ENCODE data around the gene NSG2. TPM values are rescaled to one million over a fixed set of nuclear protein-coding genes. Genes with fewer than 3 reads are reported as not detected.

The NSG2 gene
- total RNA-seq, 4 donors from 2014 or later, result 2.3 TPM; not detected in 3

DNA sequence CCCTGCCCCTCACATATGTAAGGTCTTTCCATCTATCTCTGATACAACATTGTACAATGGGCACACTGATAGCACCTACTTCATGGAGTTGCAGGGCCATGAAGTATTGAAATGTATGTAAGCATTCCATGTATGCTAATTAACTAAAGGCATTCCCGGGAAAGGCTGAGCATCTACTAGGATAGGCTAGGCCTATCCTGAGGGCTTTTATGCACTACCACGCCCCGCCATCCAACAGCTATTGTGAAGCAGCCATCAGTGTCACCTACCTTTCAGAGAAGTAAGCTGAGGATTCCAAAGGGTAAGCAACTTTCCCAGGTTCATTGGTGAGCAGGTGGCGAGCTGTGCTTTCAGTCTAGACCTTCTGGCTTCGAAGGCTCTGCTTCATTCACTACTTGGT lies 47.6 kb downstream of the NSG2 start:
- DNase-seq, result no peak
- intact Hi-C loops (cut with DNase I; ENCODE audit: low total_unique reads), result no loop called here
- Histone ChIP-seq H3K4me3 (no peak overlapping the region), H3K4me1 (no peaks in the 10 kb centered on the region), H3K9me3 (no peaks in the 10 kb centered on the region), H3K27me3 (no peaks in the 10 kb centered on the region), H3K27ac (no peak overlapping the region), H3K36me3 (no peaks in the 10 kb centered on the region)
- no peak for TF ChIP-seq POLR2A (IDR thresholded peaks at IDR 0.05)
- TF ChIP-seq, protein P1, sequence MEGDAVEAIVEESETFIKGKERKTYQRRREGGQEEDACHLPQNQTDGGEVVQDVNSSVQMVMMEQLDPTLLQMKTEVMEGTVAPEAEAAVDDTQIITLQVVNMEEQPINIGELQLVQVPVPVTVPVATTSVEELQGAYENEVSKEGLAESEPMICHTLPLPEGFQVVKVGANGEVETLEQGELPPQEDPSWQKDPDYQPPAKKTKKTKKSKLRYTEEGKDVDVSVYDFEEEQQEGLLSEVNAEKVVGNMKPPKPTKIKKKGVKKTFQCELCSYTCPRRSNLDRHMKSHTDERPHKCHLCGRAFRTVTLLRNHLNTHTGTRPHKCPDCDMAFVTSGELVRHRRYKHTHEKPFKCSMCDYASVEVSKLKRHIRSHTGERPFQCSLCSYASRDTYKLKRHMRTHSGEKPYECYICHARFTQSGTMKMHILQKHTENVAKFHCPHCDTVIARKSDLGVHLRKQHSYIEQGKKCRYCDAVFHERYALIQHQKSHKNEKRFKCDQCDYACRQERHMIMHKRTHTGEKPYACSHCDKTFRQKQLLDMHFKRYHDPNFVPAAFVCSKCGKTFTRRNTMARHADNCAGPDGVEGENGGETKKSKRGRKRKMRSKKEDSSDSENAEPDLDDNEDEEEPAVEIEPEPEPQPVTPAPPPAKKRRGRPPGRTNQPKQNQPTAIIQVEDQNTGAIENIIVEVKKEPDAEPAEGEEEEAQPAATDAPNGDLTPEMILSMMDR (IDR thresholded peaks at IDR 0.05), result no peak

DNA sequence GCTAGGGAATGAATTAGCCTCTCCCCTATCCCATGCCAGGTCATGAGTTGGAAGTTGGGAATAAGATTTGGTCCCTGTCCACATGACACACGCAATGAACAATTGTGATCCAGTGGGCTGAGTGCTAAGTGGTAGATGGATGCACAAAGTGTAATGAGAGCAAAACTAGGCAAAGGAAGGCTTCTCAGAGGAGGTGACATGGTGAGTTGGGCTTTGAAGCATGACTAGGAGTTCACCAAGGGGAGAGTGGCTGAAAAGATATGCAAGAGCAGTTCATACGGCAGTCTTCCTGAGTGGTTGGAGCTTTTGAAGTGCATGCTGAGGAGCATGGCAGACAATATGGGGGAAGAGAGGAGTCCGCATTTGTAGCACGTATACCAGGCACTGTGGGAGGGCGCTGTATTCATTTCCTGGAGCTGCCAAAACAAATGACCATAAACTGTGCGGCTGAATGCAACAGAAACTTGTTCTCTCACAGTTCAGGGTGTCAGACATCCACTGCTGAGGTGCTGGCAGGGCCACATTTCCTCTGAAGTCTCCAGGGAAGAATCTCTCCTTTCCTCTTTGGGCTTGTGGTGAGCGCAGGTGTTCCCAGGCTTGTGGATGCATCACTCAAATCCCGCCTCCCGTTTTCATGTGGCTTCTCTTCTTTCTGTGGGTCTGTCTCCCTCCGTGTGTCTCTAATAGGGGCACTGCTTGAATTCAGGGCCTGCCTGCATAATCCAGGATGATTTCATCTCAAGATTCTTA lies 49.5 kb downstream of the NSG2 start:
- H3K4me1 ChIP-seq, result no peaks in the 10 kb centered on the region
- H3K4me3 ChIP-seq, result no peak overlapping the region
- no peaks in the 10 kb centered on the region for H3K36me3 ChIP-seq
- no peak overlapping the region for H3K27ac ChIP-seq
- H3K27me3 ChIP-seq, result no peaks in the 10 kb centered on the region
- TF ChIP-seq, protein P1 (IDR thresholded peaks at IDR 0.05), result no peak
- TF ChIP-seq POLR2A (IDR thresholded peaks at IDR 0.05), result no peak
- intact Hi-C loops (cut with DNase I; ENCODE audit: low total_unique reads), result no loop called here
- no peak for DNase-seq
- no peaks in the 10 kb centered on the region for H3K9me3 ChIP-seq

DNA sequence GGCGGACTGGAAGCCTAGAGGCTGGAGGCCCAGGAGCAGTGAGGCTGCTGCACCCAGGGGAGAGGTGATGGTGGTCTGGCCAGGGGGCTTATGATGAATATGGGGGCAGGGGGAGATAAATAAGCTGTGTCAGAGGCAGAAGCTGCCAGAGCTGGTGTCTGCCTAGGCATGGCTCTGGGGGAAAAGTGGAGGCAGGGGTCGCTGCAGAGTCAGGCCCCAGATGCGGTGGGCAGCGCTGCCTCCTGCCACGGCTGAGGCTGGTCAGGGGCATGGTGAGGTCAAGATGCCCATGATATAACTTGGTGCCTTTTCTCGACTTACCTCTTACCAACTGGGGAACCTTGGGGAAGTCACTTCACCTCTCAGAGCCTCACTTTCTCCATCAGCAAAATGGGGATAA lies 51.1 kb downstream of the NSG2 start:
- TF ChIP-seq POLR2A (IDR thresholded peaks at IDR 0.05), result no peak
- TF ChIP-seq, protein P1 (IDR thresholded peaks at IDR 0.05), result no peak
- H3K9me3 ChIP-seq, result no peaks in the 10 kb centered on the region
- H3K27ac ChIP-seq, result no peak overlapping the region
- no peaks in the 10 kb centered on the region for H3K27me3 ChIP-seq
- intact Hi-C loops (cut with DNase I; ENCODE audit: low total_unique reads), result no loop called here
- H3K4me1 ChIP-seq, result no peaks in the 10 kb centered on the region
- no peak overlapping the region for H3K4me3 ChIP-seq
- no peaks in the 10 kb centered on the region for H3K36me3 ChIP-seq
- DNase-seq, result no peak

DNA sequence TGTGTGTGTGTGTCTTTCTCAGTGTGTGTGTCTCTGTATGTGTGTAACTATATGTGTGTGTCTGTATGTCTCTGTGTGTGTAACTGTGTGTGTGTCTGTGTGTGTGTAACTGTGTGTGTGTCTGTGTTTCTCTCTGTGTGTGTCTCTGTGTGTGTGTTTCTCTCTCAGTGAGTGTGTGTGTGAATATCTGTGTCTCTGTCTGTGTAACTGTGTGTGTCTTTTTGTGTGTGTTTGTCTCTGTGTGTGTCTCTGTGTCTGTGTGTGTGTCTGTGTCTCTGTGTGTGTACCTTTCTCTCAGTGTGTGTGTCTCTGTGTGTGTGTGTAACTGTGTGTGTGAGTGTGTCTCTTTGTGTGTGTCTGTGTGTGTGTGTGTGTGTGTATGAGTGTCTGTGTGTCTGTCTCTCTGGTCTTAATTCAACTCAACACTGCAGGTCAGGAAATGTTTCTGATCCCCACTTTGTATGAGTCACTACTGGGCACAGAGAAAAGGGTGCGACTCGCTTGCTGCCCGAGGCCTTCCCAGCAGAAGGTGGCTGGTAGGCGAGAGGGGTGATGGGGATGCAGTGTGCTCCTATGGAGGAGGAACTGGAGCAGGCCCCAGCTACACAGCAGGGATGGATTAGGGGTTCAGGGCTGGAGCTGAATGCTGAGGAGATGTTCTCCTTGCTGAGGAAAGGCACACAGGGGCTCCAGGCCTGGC lies 52.1 kb downstream of the NSG2 start:
- Histone ChIP-seq H3K27ac (no peak overlapping the region), H3K36me3 (no peaks in the 10 kb centered on the region), H3K27me3 (no peaks in the 10 kb centered on the region), H3K4me3 (no peak overlapping the region), H3K9me3 (no peaks in the 10 kb centered on the region), H3K4me1 (no peaks in the 10 kb centered on the region)
- intact Hi-C loops (cut with DNase I; ENCODE audit: low total_unique reads), result no loop called here
- DNase-seq, result no peak
- no peak for TF ChIP-seq POLR2A (IDR thresholded peaks at IDR 0.05)
- TF ChIP-seq, protein P1 (IDR thresholded peaks at IDR 0.05), result no peak

DNA sequence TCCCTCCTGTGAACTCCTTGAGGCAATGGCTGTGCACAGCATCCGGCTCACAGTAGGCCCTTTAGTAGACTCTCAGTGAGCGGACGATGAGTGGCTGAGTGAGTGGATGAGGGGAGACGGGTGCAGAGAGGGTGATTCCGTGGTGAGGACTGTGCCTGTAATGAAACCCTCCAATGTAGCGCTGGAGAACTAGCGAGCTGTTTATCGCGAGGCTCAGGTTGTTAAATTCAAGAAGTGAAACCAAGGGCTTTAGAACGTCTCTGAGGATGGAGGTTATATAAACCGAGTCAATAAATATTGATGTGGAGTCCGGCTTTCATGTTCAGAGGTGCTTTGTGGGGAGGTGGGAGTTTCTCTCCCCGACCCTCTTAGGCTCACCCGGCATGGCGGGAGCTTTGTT lies 53.2 kb downstream of the NSG2 start:
- Histone ChIP-seq H3K27me3 (no peaks in the 10 kb centered on the region), H3K4me1 (no peaks in the 10 kb centered on the region), H3K4me3 (no peak overlapping the region), H3K9me3 (no peaks in the 10 kb centered on the region), H3K36me3 (no peaks in the 10 kb centered on the region), H3K27ac (no peak overlapping the region)
- intact Hi-C loops (cut with DNase I; ENCODE audit: low total_unique reads), result no loop called here
- TF ChIP-seq POLR2A (IDR thresholded peaks at IDR 0.05), result no peak
- TF ChIP-seq, protein P1 (IDR thresholded peaks at IDR 0.05), result no peak
- DNase-seq, result no peak
